SU-DHL-6 (cell line): Measurements from ENCODE around the gene EGFL6.

Experiments used
- EZH2phosphoT487 ChIP-seq: fragments of 200-600 bp; sonication (generic), shearing (Covaris generic); conservative IDR thresholded peaks from 2 replicates; pipeline ENCODE4 v1.6.1; 2018; ENCODE audit warnings: mild to moderate bottlenecking, antibody characterized with exemption, low read length, moderate library complexity, mixed read lengths
- TF ChIP-seq, protein P1 (sequence below): fragments of 200-600 bp; sonication (generic); IDR thresholded peaks from one replicate; pipeline ENCODE4 v1.5.1; 2017; ENCODE audit warnings: antibody characterized with exemption, mild to moderate bottlenecking, low read length, moderate library complexity; ENCODE audit not compliant: insufficient read depth, poor library complexity, severe bottlenecking

DNA sequence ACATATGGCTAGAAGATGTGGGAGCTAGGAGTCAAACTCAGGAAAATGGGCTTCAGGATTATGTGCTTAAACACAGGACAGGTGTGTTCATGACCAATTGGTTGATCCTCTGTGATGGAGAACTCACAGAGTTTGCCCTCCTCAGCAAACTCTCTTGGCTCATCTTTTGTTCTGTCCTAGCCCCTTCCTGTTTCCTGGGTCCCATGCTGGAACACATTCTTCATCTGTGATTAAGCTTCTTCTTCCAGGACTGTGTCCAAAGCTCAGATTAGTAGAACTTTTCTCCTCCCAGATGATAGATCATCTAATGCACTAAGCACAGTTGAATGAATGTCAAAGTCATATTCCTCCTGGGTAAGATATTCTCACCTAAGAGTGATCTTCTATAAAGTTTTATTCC is 44.8 kb downstream of the EGFL6 start:
- TF ChIP-seq, protein P1, sequence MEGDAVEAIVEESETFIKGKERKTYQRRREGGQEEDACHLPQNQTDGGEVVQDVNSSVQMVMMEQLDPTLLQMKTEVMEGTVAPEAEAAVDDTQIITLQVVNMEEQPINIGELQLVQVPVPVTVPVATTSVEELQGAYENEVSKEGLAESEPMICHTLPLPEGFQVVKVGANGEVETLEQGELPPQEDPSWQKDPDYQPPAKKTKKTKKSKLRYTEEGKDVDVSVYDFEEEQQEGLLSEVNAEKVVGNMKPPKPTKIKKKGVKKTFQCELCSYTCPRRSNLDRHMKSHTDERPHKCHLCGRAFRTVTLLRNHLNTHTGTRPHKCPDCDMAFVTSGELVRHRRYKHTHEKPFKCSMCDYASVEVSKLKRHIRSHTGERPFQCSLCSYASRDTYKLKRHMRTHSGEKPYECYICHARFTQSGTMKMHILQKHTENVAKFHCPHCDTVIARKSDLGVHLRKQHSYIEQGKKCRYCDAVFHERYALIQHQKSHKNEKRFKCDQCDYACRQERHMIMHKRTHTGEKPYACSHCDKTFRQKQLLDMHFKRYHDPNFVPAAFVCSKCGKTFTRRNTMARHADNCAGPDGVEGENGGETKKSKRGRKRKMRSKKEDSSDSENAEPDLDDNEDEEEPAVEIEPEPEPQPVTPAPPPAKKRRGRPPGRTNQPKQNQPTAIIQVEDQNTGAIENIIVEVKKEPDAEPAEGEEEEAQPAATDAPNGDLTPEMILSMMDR, result no peak
- no peak for TF ChIP-seq EZH2phosphoT487
